ENCODE data around the gene FKBP7.
"Not testable (repeated sequence)": the region's sequence is repeated elsewhere in the genome, so short reads cannot be mapped to it uniquely, and the experiment has no call there.

FKBP7 gene

GRCh38 chr2:178478439-178479274 is at the start of gene FKBP7:
Gene FKBP7 (minus strand): TSS chr2:178478600. CDS start chr2:178478499, 101 bp downstream.
- H3K4me3 ChIP-seq (ENCODE audit: low read depth, low read length) = peak within 1 kb of the TSS; percentile 89
- peak; percentile 78 for TF ChIP-seq CTCF (conservative IDR thresholded peaks at IDR 0.05; ENCODE audit: low read depth, low read length)
- peak; percentile 86 for DNase-seq (ENCODE audit: low read depth)

- DNase-seq (ENCODE audit: low read depth) = no peak
- no peak overlapping the region for H3K4me3 ChIP-seq (ENCODE audit: low read depth, low read length)
- TF ChIP-seq CTCF (conservative IDR thresholded peaks at IDR 0.05; ENCODE audit: low read depth, low read length) = no peak
Observed at GRCh38 chr2:178527592-178527991, 49.2 kb upstream of the FKBP7 start.

- no peak for TF ChIP-seq CTCF (conservative IDR thresholded peaks at IDR 0.05; ENCODE audit: low read depth, low read length)
- H3K4me3 ChIP-seq (ENCODE audit: low read depth, low read length) = no peak overlapping the region
- no peak for DNase-seq (ENCODE audit: low read depth)
Observed at GRCh38 chr2:178526256-178526655, 47.9 kb upstream of the FKBP7 start.

GRCh38 chr2:178525460-178525859 is 47.1 kb upstream of the FKBP7 start:
- DNase-seq (ENCODE audit: low read depth); H3K4me3 ChIP-seq (ENCODE audit: low read depth, low read length): not testable (repeated sequence)

GRCh38 chr2:178525010-178525409 is 46.6 kb upstream of the FKBP7 start:
- not testable (repeated sequence) for DNase-seq (ENCODE audit: low read depth)

GRCh38 chr2:178523596-178524134 is 45.3 kb upstream of the FKBP7 start:
- no peak for DNase-seq (ENCODE audit: low read depth)
- H3K4me3 ChIP-seq (ENCODE audit: low read depth, low read length) = peak overlapping the region; percentile 69

More at GRCh38 chr2:178525010-178525409, 46.6 kb upstream of the FKBP7 start:
- H3K4me3 ChIP-seq (ENCODE audit: low read depth, low read length) = not testable (repeated sequence)

GRCh38 chr2:178522950-178523595 is 44.7 kb upstream of the FKBP7 start:
- peak overlapping the region; percentile 69 for H3K4me3 ChIP-seq (ENCODE audit: low read depth, low read length)
- peak; percentile 83 for TF ChIP-seq CTCF (conservative IDR thresholded peaks at IDR 0.05; ENCODE audit: low read depth, low read length)
- peak; percentile 83 for DNase-seq (ENCODE audit: low read depth)

More at GRCh38 chr2:178523596-178524134, 45.3 kb upstream of the FKBP7 start:
- TF ChIP-seq CTCF (conservative IDR thresholded peaks at IDR 0.05; ENCODE audit: low read depth, low read length) = no peak

Measured in choroid plexus epithelial cell (primary cell).